HepG2 (cell line): ENCODE results near the gene SP1. TPM values are rescaled to one million over a fixed set of nuclear protein-coding genes. Genes with fewer than 3 reads are reported as not detected.

ENCODE experiments used
- ATAC-seq: fragments of 200-7000 bp; cut with Tn5 transposase; 3 replicates; pipeline ENCODE4 v1.9.1; 2020; ENCODE audit warnings: mild to moderate bottlenecking, moderate library complexity
- BruUV-seq: library from RNA; stranded (reverse); fragments of 400-500 nt; replicated peaks from 2 replicates; lab custom pipeline; 2021; lab: Mats Ljungman, UMichigan
- CTCF ChIA-PET: fragments of 300-600 bp; formaldehyde crosslinking; extraction: SDS; loops from one replicate; lab custom pipeline; 2021; ENCODE audit warnings: low total read pairs, inconsistent platforms, low intra/inter-chr PET ratio; lab: Yijun Ruan, JAX
- POLR2A ChIA-PET: fragments of 350-600 bp; sonication (Branson Sonifier 250); formaldehyde crosslinking; loops from one replicate; lab custom pipeline; 2020; ENCODE audit warnings: antibody characterized with exemption, inconsistent platforms; lab: Yijun Ruan, JAX
- DNase-seq: peaks from one replicate; pipeline ENCODE4 v3.0.0-alpha.2; 2015; ENCODE audit warnings: low spot score
- FAIRE-seq: peaks from 3 replicates; lab custom pipeline; 2011; peaks lifted over from hg19 to GRCh38; lab: Jason Lieb, UNC
- H2AFZ ChIP-seq: one replicate; pipeline ENCODE4 v1.6.1; 2011; ENCODE audit warnings: low read length, inconsistent platforms
- H3K27ac ChIP-seq: fragments of 300-600 bp; 3 replicates; pipeline ENCODE4 v1.8.0; 2011; ENCODE audit warnings: mixed run types, mild to moderate bottlenecking, mixed read lengths, low read length, inconsistent platforms; ENCODE audit not compliant: insufficient read depth; ENCODE audit errors: extremely low read length
- H3K27me3 ChIP-seq, 2 experiments: fragments of 200-600 bp in 1 of 2; 2 replicates in 1 of 2; 3 replicates in 1 of 2; pipeline versions ENCODE4 v1.6.0 to v1.8.0; 2011; ENCODE audit warnings: low read length in 2 of 2, mild to moderate bottlenecking in 2 of 2, moderate library complexity in 2 of 2, inconsistent platforms in 1 of 2; ENCODE audit not compliant: insufficient read depth in 2 of 2, control insufficient read depth in 1 of 2
- H3K36me3 ChIP-seq, 2 experiments: fragments of 200-600 bp in 1 of 2; replicated peaks in 1 of 2; 2 replicates in 1 of 2; 3 replicates in 1 of 2; pipeline versions ENCODE4 v1.5.1 to v1.8.0; 2011; ENCODE audit warnings: low read length in 2 of 2, inconsistent platforms in 1 of 2; ENCODE audit not compliant: insufficient read depth in 2 of 2, control insufficient read depth in 1 of 2
- H3K4me1 ChIP-seq: 2 replicates; pipeline ENCODE4 v1.5.1; 2012; ENCODE audit warnings: low read length, inconsistent platforms; ENCODE audit not compliant: insufficient read depth
- H3K4me2 ChIP-seq: 2 replicates; pipeline ENCODE4 v1.6.0; 2011; ENCODE audit warnings: low read depth, low read length, inconsistent platforms
- H3K4me3 ChIP-seq, 3 experiments: fragments of 200-600 bp in 1 of 3; sonication (generic), shearing (Covaris generic) in 1 of 3; replicated peaks in 1 of 3; 2 replicates each; pipeline ENCODE4 v1.5.1; 2011 to 2016; ENCODE audit warnings: low read length in 3 of 3, inconsistent platforms in 2 of 3, low read depth in 2 of 3, mild to moderate bottlenecking in 2 of 3, control low read depth in 1 of 3, mixed read lengths in 1 of 3; ENCODE audit not compliant: insufficient read depth in 1 of 3
- H3K79me2 ChIP-seq: one replicate; pipeline ENCODE4 v1.6.1; 2011; ENCODE audit warnings: low read length, inconsistent platforms; ENCODE audit not compliant: insufficient read depth
- H3K9ac ChIP-seq: 2 replicates; pipeline ENCODE4 v1.6.0; 2011; ENCODE audit warnings: mild to moderate bottlenecking, low read depth, low read length, inconsistent platforms; ENCODE audit not compliant: insufficient read depth
- H3K9me3 ChIP-seq: 2 replicates; pipeline ENCODE4 v1.5.1; 2012; ENCODE audit warnings: mild to moderate bottlenecking, low read length
- H4K20me1 ChIP-seq: 2 replicates; pipeline ENCODE4 v1.6.0; 2011; ENCODE audit warnings: inconsistent platforms, mild to moderate bottlenecking, low read length, moderate library complexity; ENCODE audit not compliant: insufficient read depth
- ATF6 ChIP-seq: sonication (generic); formaldehyde crosslinking; conservative IDR thresholded peaks from 2 replicates; pipeline ENCODE4 v1.4.0; 2020; ENCODE audit warnings: missing genetic modification reagents
- CBX5 ChIP-seq: sonication (generic); formaldehyde crosslinking; IDR thresholded peaks from 2 replicates; pipeline ENCODE4 v1.4.0; 2020; ENCODE audit warnings: missing genetic modification reagents, borderline replicate concordance
- FOSL2 ChIP-seq: sonication (generic); formaldehyde crosslinking; IDR thresholded peaks from 2 replicates; pipeline ENCODE4 v1.4.0; 2020; ENCODE audit warnings: missing genetic modification reagents
- FOXA1 ChIP-seq, 2 experiments: fragments of 450-650 bp in 1 of 2; sonication (generic) in 1 of 2; formaldehyde crosslinking in 1 of 2; IDR thresholded peaks; 2 replicates each; pipeline versions ENCODE4 v1.4.0 to v1.6.1; 2016 to 2020; ENCODE audit warnings: missing genetic modification reagents in 1 of 2
- FOXA3 ChIP-seq: IDR thresholded peaks from 2 replicates; pipeline ENCODE4 v1.6.1; 2016; ENCODE audit warnings: missing genetic modification reagents, missing compliant biosample characterization
- FOXM1 ChIP-seq: sonication (generic); formaldehyde crosslinking; IDR thresholded peaks from 2 replicates; pipeline ENCODE4 v1.5.0; 2020; ENCODE audit warnings: missing genetic modification reagents
- MTA1 ChIP-seq: sonication (generic); formaldehyde crosslinking; IDR thresholded peaks from 2 replicates; pipeline ENCODE4 v1.4.0; 2020; ENCODE audit warnings: missing genetic modification reagents, mild to moderate bottlenecking, borderline replicate concordance
- MYNN ChIP-seq: sonication (generic); formaldehyde crosslinking; IDR thresholded peaks from 2 replicates; pipeline ENCODE4 v1.4.0; 2020; ENCODE audit warnings: mild to moderate bottlenecking, low read depth, missing genetic modification reagents
- PAF1 ChIP-seq: IDR thresholded peaks from 2 replicates; pipeline ENCODE4 v1.6.1; 2016; ENCODE audit warnings: missing genetic modification reagents, missing compliant biosample characterization
- PTBP1 ChIP-seq: fragments of 200-400 bp; formaldehyde crosslinking; IDR thresholded peaks from 2 replicates; pipeline ENCODE4 v1.6.1; 2018; ENCODE audit warnings: low read length, low read depth; ENCODE audit not compliant: poor library complexity, severe bottlenecking
- RFX1 ChIP-seq: fragments of 450-650 bp; IDR thresholded peaks from 2 replicates; pipeline ENCODE4 v1.6.1; 2017
- SUZ12 ChIP-seq: fragments of 150-350 bp; IDR thresholded peaks from 2 replicates; pipeline ENCODE4 v1.6.1; 2014; ENCODE audit warnings: low read depth, low read length
- TARDBP ChIP-seq: sonication (generic); formaldehyde crosslinking; IDR thresholded peaks from 2 replicates; pipeline ENCODE4 v1.8.0; 2022; ENCODE audit warnings: mild to moderate bottlenecking, missing genetic modification reagents
- THAP7 ChIP-seq: sonication (generic); formaldehyde crosslinking; IDR thresholded peaks from 2 replicates; pipeline ENCODE4 v1.8.1; 2023; ENCODE audit warnings: mild to moderate bottlenecking, missing genetic modification reagents
- ZFAT ChIP-seq: sonication (generic); formaldehyde crosslinking; conservative IDR thresholded peaks from 2 replicates; pipeline ENCODE4 v1.8.1; 2023; ENCODE audit warnings: missing genetic modification reagents, inconsistent platforms
- ZNF10 ChIP-seq: sonication (generic); formaldehyde crosslinking; IDR thresholded peaks from 2 replicates; pipeline ENCODE4 v1.4.0; 2020; ENCODE audit warnings: mild to moderate bottlenecking, low read depth, missing genetic modification reagents, borderline replicate concordance
- ZNF121 ChIP-seq: sonication (generic); formaldehyde crosslinking; IDR thresholded peaks from 2 replicates; pipeline ENCODE4 v1.5.0; 2020; ENCODE audit warnings: mild to moderate bottlenecking, missing genetic modification reagents
- ZNF24 ChIP-seq: fragments of 450-650 bp; IDR thresholded peaks from 2 replicates; pipeline ENCODE4 v1.6.1; 2017; ENCODE audit warnings: antibody characterized with exemption, mild to moderate bottlenecking
- ZNF616 ChIP-seq: sonication (generic); formaldehyde crosslinking; IDR thresholded peaks from 2 replicates; pipeline ENCODE4 v1.5.0; 2020; ENCODE audit warnings: low read depth, mild to moderate bottlenecking, missing genetic modification reagents
- ZNF740 ChIP-seq: sonication (generic); formaldehyde crosslinking; IDR thresholded peaks from 2 replicates; pipeline ENCODE4 v1.4.0; 2020; ENCODE audit warnings: missing genetic modification reagents
- ZNF746 ChIP-seq: sonication (generic); formaldehyde crosslinking; IDR thresholded peaks from 2 replicates; pipeline ENCODE4 v1.8.0; 2022; ENCODE audit warnings: mild to moderate bottlenecking, missing genetic modification reagents
- WGBS: methylation state at CpG from one replicate; pipeline ENCODE4 v1.1.6; 2017; ENCODE audit warnings: low lambda C conversion rate; 5-methylcytosine and 5-hydroxymethylcytosine counted together
- in situ Hi-C: cut with HindIII; loops from 2 replicates; pipeline ENCODE4 v1.10.0; 2017; ENCODE audit warnings: low pct_unique_long_range_greater_than_20kb; ENCODE audit not compliant: extremely low pct_ligation_motif_present
- intact Hi-C: fragments of 100-400 bp; cut with micrococcal nuclease; formaldehyde crosslinking; loops from one replicate; pipeline ENCODE4 v1.10.0; 2022; ENCODE audit not compliant: unreplicated experiment
- polyA plus RNA-seq, 8 experiments: library from polyadenylated mRNA; depleted of rRNA in 3 of 8; stranded (reverse) in 7 of 8; unstranded in 1 of 8; fragments of >200 nt; fragmentation: Illumina TruSeq in 4 of 8; extraction: Trizol in 4 of 8; gene quantifications; 2 replicates each; pipeline versions ENCODE4 v1.2.1 to v1.2.3, GENCODE V29; 2011 to 2016; ENCODE audit warnings: low read depth in 4 of 8, missing spikeins in 1 of 8, mixed read lengths in 1 of 8; ENCODE audit not compliant: insufficient read depth in 1 of 8
- total RNA-seq, 5 experiments: library from RNA; depleted of rRNA; stranded (reverse); fragments of >200 nt; fragmentation: Illumina TruSeq; extraction: Trizol; gene quantifications; 2 replicates each; pipeline ENCODE4 v1.2.3, GENCODE V29; 2016; ENCODE audit warnings: low read depth in 1 of 5

Gene SP1
- total and polyA plus RNA-seq, 2 of the 13 experiments (the other 11 are each of a cell fraction or from before 2014, with no cell fraction given): 26.5 to 27.5 TPM

- no TSS peak for BruUV-seq
- peak overlapping the region; percentile 15; the same call in 1 of the 2 replicates for H3K4me2 ChIP-seq
- H3K4me1 ChIP-seq: peaks cover 30% of the 10 kb centered on the region; the same call in 1 of the 2 replicates
- no peaks in the 10 kb centered on the region for H4K20me1 ChIP-seq
- ChIA-PET CTCF (no interaction called here), POLR2A (interaction anchor here (0.9 to 2.0 kb wide), 2 partner anchors 10 to 51 kb away, joined by 3 to 7 read pairs; no protein-coding TSS in a partner anchor)
- WGBS: 17% methylated on average over 2 of the region's 7 CpGs
- H3K4me3 ChIP-seq: no peak overlapping the region
- in situ Hi-C loops: no loop called here
- no peaks in the 10 kb centered on the region for H3K79me2 ChIP-seq
- intact Hi-C loops: no loop called here
- H3K9me3 ChIP-seq: no peaks in the 10 kb centered on the region
- no peak overlapping the region for H3K9ac ChIP-seq
- H3K27me3 ChIP-seq: 0 out of 5 replicates have a peak, but pooled peaks cover 0 to 4% of the 10 kb centered on the region in 2 experiments
- FAIRE-seq: no peak
- peak; percentile 38 for ATAC-seq
- H3K27ac ChIP-seq: no peak overlapping the region
- H2AFZ ChIP-seq: no peak overlapping the region
- no peaks in the 10 kb centered on the region for H3K36me3 ChIP-seq
- no peak for DNase-seq
- TF ChIP-seq MYNN (CRISPR knock-in tag): no peak
- no peak for TF ChIP-seq ATF6
- TF ChIP-seq ZNF746 (CRISPR knock-in tag): no peak
- no peak for TF ChIP-seq THAP7 (CRISPR knock-in tag)
- TF ChIP-seq ZNF740 (CRISPR knock-in tag): no peak
- no peak for TF ChIP-seq FOXA1 (IDR thresholded peaks at IDR 0.05)
- TF ChIP-seq FOXA1 (CRISPR knock-in tag; IDR thresholded peaks at IDR 0.05): peak; percentile 39; the same call in 1 of the 2 replicates
- TF ChIP-seq ZNF10 (CRISPR knock-in tag): no peak
- TF ChIP-seq CBX5 (CRISPR knock-in tag): no peak
- TF ChIP-seq ZNF616: no peak
- no peak for TF ChIP-seq ZFAT (CRISPR knock-in tag)
- TF ChIP-seq ZNF121 (CRISPR knock-in tag): peak; percentile 71
- no peak for TF ChIP-seq TARDBP (CRISPR knock-in tag)
- TF ChIP-seq RFX1: no peak
- TF ChIP-seq MTA1: no peak
- peak; percentile 68 for TF ChIP-seq FOXA3 (CRISPR knock-in tag)
- TF ChIP-seq SUZ12: no peak
- no peak for TF ChIP-seq ZNF24
- no peak for TF ChIP-seq PTBP1
- TF ChIP-seq FOXM1 (CRISPR knock-in tag): no peak
- TF ChIP-seq FOSL2 (CRISPR knock-in tag): peak; percentile 44
- TF ChIP-seq PAF1 (CRISPR knock-in tag): no peak
Measured at GRCh38 chr12:53431187-53431586, 51.2 kb downstream of the SP1 start.
